Measurements from ENCODE around the gene ALK.

ALK gene

GRCh38 chr2:29725610-29726009, 195.8 kb downstream of the ALK start:
- no peaks in the 10 kb centered on the region for H3K36me3 ChIP-seq (replicated peaks; ENCODE audit: insufficient read depth, low read length)

DNA sequence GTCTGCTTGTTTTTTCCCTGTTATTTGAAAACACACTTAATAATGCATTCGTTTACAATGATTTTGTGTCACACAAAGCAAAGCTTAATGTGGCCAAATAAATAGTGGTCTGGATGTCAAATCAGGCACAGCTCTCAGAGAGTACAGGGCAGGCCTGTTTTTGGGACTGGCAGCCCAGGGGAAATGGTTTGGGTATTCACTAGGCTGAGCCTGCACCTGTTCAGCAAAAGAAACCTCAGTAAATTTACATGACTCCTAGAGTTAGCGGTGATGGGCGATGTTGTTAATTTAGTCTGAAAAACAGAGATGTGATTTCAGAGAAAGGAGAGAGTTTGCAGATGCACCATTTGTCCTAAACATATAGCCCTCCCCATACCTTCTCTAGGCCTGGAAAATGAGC, 197.1 kb downstream of the ALK start:
- Histone ChIP-seq H3K4me2 (ENCODE audit: low read depth, low read length) (no peak overlapping the region), H3K4me3 (ENCODE audit: low read length) (no peak overlapping the region)

More at GRCh38 chr2:29725610-29726009, 195.8 kb downstream of the ALK start:
- no peak for TF ChIP-seq EZH2phosphoT487 (IDR thresholded peaks at IDR 0.05; ENCODE audit: low read length)
- no peak for TF ChIP-seq CTCF (IDR thresholded peaks at IDR 0.05; ENCODE audit: low read length)
- TF ChIP-seq EZH2 (optimal IDR thresholded peaks at IDR 0.05; ENCODE audit: low read depth, low read length): no peak
- Histone ChIP-seq H4K20me1 (ENCODE audit: insufficient read depth, low read length) (no peaks in the 10 kb centered on the region), H3K4me3 (ENCODE audit: low read length) (no peak overlapping the region), H2AFZ (ENCODE audit: low read length) (no peak overlapping the region), H3K27me3 (replicated peaks; ENCODE audit: insufficient read depth, low read length) (no peaks in the 10 kb centered on the region), H3K4me1 (ENCODE audit: low read length) (no peaks in the 10 kb centered on the region), H3K9me2 (replicated peaks; ENCODE audit: insufficient read depth, low read length) (no peaks in the 10 kb centered on the region), H3K9ac (ENCODE audit: low read length) (no peak overlapping the region), H3K9me3 (replicated peaks; ENCODE audit: insufficient read depth, low read length) (no peaks in the 10 kb centered on the region), H3F3A (ENCODE audit: insufficient read depth, low read length) (no peaks in the 10 kb centered on the region), H3K4me2 (ENCODE audit: low read depth, low read length) (no peak overlapping the region), H3K79me2 (ENCODE audit: low read length) (no peaks in the 10 kb centered on the region), H3K27ac (ENCODE audit: low read length) (no peak overlapping the region)
- DNase-seq: no peak

DNA sequence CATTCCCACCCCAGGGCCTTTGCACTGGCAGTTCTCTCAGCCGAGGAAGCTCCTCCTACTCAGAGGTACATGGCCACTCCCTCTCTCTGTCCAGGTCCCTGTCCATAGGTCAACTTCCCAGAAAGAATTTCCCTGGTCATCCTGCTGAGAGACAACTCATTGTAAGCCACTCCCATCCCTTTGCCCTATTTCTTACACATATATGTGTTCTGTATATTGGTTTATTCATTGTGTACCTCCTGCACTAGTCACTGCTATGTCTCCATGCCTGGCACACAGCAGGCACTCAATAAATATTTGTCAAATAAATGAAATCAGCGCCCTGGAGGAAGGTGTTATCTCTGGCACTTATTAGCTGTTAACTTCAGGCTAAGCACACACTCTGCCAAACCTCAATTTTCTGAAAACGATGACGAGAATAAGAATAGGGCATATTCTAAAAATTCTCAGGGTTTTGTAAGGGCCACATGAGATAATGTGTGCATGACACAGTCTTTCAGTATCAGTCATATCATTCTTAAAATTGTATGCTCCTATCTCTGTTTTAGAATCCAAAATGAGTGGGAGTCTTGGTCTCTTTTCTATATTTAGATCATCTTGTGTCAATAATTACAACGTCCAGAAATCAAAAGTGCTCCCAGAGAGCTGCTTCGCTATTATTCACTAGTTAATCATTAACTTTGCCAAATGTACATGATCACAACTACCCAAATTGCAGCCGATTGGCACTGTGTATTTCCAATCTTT, 198.0 kb downstream of the ALK start:
- Histone ChIP-seq H3K36me3 (replicated peaks; ENCODE audit: insufficient read depth, low read length) (no peaks in the 10 kb centered on the region), H3K27me3 (replicated peaks; ENCODE audit: insufficient read depth, low read length) (no peaks in the 10 kb centered on the region), H3K4me3 (ENCODE audit: low read length) (no peak overlapping the region), H3K9me3 (replicated peaks; ENCODE audit: insufficient read depth, low read length) (no peaks in the 10 kb centered on the region), H3K9me2 (replicated peaks; ENCODE audit: insufficient read depth, low read length) (no peaks in the 10 kb centered on the region), H3F3A (ENCODE audit: insufficient read depth, low read length) (no peaks in the 10 kb centered on the region), H3K4me1 (ENCODE audit: low read length) (no peaks in the 10 kb centered on the region), H3K9ac (ENCODE audit: low read length) (no peak overlapping the region), H3K4me2 (ENCODE audit: low read depth, low read length) (no peak overlapping the region), H3K79me2 (ENCODE audit: low read length) (no peaks in the 10 kb centered on the region), H3K27ac (ENCODE audit: low read length) (no peak overlapping the region), H4K20me1 (ENCODE audit: insufficient read depth, low read length) (no peaks in the 10 kb centered on the region), H2AFZ (ENCODE audit: low read length) (no peak overlapping the region)
- TF ChIP-seq EZH2 (optimal IDR thresholded peaks at IDR 0.05; ENCODE audit: low read depth, low read length) (no peak), EZH2phosphoT487 (IDR thresholded peaks at IDR 0.05; ENCODE audit: low read length) (no peak), CTCF (IDR thresholded peaks at IDR 0.05; ENCODE audit: low read length) (no peak)
- no peak for DNase-seq

More for the DNA sequence above, 197.1 kb downstream of the ALK start:
- TF ChIP-seq CTCF (IDR thresholded peaks at IDR 0.05; ENCODE audit: low read length) (no peak), EZH2 (optimal IDR thresholded peaks at IDR 0.05; ENCODE audit: low read depth, low read length) (no peak), EZH2phosphoT487 (IDR thresholded peaks at IDR 0.05; ENCODE audit: low read length) (no peak)
- H3K27me3 ChIP-seq (replicated peaks; ENCODE audit: insufficient read depth, low read length): no peaks in the 10 kb centered on the region
- H3K79me2 ChIP-seq (ENCODE audit: low read length): no peaks in the 10 kb centered on the region
- no peaks in the 10 kb centered on the region for H3K9me2 ChIP-seq (replicated peaks; ENCODE audit: insufficient read depth, low read length)
- no peak overlapping the region for H3K9ac ChIP-seq (ENCODE audit: low read length)
- H4K20me1 ChIP-seq (ENCODE audit: insufficient read depth, low read length): no peaks in the 10 kb centered on the region
- no peak for DNase-seq
- H3K36me3 ChIP-seq (replicated peaks; ENCODE audit: insufficient read depth, low read length): no peaks in the 10 kb centered on the region
- H2AFZ ChIP-seq (ENCODE audit: low read length): no peak overlapping the region
- H3F3A ChIP-seq (ENCODE audit: insufficient read depth, low read length): no peaks in the 10 kb centered on the region
- H3K9me3 ChIP-seq (replicated peaks; ENCODE audit: insufficient read depth, low read length): no peaks in the 10 kb centered on the region
- H3K27ac ChIP-seq (ENCODE audit: low read length): no peak overlapping the region
- no peaks in the 10 kb centered on the region for H3K4me1 ChIP-seq (ENCODE audit: low read length)
